ENCODE results near the gene KCNMA1. TPM values are rescaled to one million over a fixed set of nuclear protein-coding genes. Genes with fewer than 3 reads are reported as not detected.
A peak's percentile ranks its signal among the peaks of the same experiment; 100 is the strongest.

KCNMA1 gene
- total RNA-seq, 4 donors from 2014 or later, result 68.4 to 170 (median 119) TPM

- DNase-seq, result no peak
- in situ Hi-C loops (cut with MboI; ENCODE audit: low pct_ligation_motif_present in 1 of 4, low pct_unique_long_range_greater_than_20kb in 1 of 4, low sequenced_read_pairs in 3 of 4) (loop anchor here in 1 of 4 donors (25.0 kb wide), 1 partner anchor 216 kb away; the partner anchor contains the start of gene KCNMA1), intact Hi-C loops (cut with DNase I; ENCODE audit: low total_unique reads) (no loop called here)
- no peaks in the 10 kb centered on the region for H3K27me3 ChIP-seq
- H3K9me3 ChIP-seq, result no peaks in the 10 kb centered on the region
- H3K36me3 ChIP-seq, result no peaks in the 10 kb centered on the region
- WGBS, 2 donors (ENCODE audit: low coverage in 1 of 2), result 78 to 90% methylated on average over 2 to 4 of the region's 4 CpGs
- H3K4me3 ChIP-seq, result no peak overlapping the region
- peaks cover 3 to 21% (median 13%) of the 10 kb centered on the region in 4 donors for H3K4me1 ChIP-seq
- peak overlapping the region in 3 of 4 donors; percentile 42 to 52 (median 51) for H3K27ac ChIP-seq
- no peak for TF ChIP-seq CTCF (IDR thresholded peaks at IDR 0.05)
- no peak for TF ChIP-seq EP300 (IDR thresholded peaks at IDR 0.05; ENCODE audit: low read depth)
- no peak for TF ChIP-seq POLR2A (IDR thresholded peaks at IDR 0.05)
- no peak for TF ChIP-seq POLR2AphosphoS5 (IDR thresholded peaks at IDR 0.05)
Observed at GRCh38 chr10:77421591-77421990, 216.0 kb downstream of the KCNMA1 start.

- H3K27ac ChIP-seq, result peak overlapping the region in 3 of 4 donors; percentile 42 to 81 (median 74)
Observed at GRCh38 chr10:77420947-77421523, 216.6 kb downstream of the KCNMA1 start.

GRCh38 chr10:77419979-77420378, 217.6 kb downstream of the KCNMA1 start:
- intact Hi-C loops (cut with DNase I; ENCODE audit: low total_unique reads), result no loop called here
- TF ChIP-seq CTCF (IDR thresholded peaks at IDR 0.05) (no peak), POLR2A (IDR thresholded peaks at IDR 0.05) (no peak), POLR2AphosphoS5 (IDR thresholded peaks at IDR 0.05) (no peak), EP300 (IDR thresholded peaks at IDR 0.05; ENCODE audit: low read depth) (no peak)
- 83 to 98% methylated on average over 1 to 2 of the region's 2 CpGs for WGBS, 2 donors (ENCODE audit: low coverage in 1 of 2)
- DNase-seq, result no peak
- in situ Hi-C loops (cut with MboI; ENCODE audit: low pct_ligation_motif_present in 1 of 4, low pct_unique_long_range_greater_than_20kb in 1 of 4, low sequenced_read_pairs in 3 of 4), result loop anchor here in 1 of 4 donors (25.0 kb wide), 1 partner anchor 217 kb away; the partner anchor contains the start of gene KCNMA1
- no peaks in the 10 kb centered on the region for H3K27me3 ChIP-seq
- H3K4me3 ChIP-seq, result no peak overlapping the region
- peak overlapping the region in 3 of 4 donors; percentile 67 to 81 (median 74) for H3K27ac ChIP-seq
- peaks cover 3 to 21% (median 14%) of the 10 kb centered on the region in 4 donors for H3K4me1 ChIP-seq
- no peaks in the 10 kb centered on the region for H3K9me3 ChIP-seq
- no peaks in the 10 kb centered on the region for H3K36me3 ChIP-seq

More at GRCh38 chr10:77420947-77421523, 216.6 kb downstream of the KCNMA1 start:
- no peak overlapping the region for H3K4me3 ChIP-seq
- in situ Hi-C loops (cut with MboI; ENCODE audit: low pct_ligation_motif_present in 1 of 4, low pct_unique_long_range_greater_than_20kb in 1 of 4, low sequenced_read_pairs in 3 of 4) (loop anchor here in 1 of 4 donors (25.0 kb wide), 1 partner anchor 216 kb away; the partner anchor contains the start of gene KCNMA1), intact Hi-C loops (cut with DNase I; ENCODE audit: low total_unique reads) (no loop called here)
- H3K9me3 ChIP-seq, result no peaks in the 10 kb centered on the region
- DNase-seq, result no peak
- no peak for TF ChIP-seq POLR2A (IDR thresholded peaks at IDR 0.05)
- H3K36me3 ChIP-seq, result no peaks in the 10 kb centered on the region
- WGBS, 2 donors (ENCODE audit: low coverage in 1 of 2), result 60% methylated on average over 2 of the region's 2 CpGs; no CpG with 5 or more reads in 1 of the 2 donors
- peaks cover 3 to 21% (median 14%) of the 10 kb centered on the region in 4 donors for H3K4me1 ChIP-seq
- H3K27me3 ChIP-seq, result no peaks in the 10 kb centered on the region

DNA sequence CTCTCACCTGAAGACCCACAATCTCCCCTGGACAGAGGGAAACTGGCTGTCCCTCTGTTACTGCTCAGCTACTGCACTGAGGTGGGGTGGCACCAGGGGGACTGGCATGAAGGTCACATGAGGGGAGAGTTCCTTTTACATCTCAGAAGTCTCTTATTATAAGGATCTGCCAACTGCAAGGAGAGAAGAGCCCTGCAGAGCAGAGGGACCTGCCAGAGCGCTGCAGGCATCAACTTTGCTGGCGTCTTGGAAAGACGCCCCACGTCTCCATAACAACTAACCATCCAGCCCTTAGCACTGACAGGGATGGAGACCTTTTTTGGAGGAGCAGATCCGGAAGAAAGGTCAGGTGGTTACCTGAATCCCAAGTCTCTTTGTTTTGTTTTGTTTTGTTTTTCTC, 218.6 kb downstream of the KCNMA1 start:
- TF ChIP-seq POLR2AphosphoS5 (IDR thresholded peaks at IDR 0.05), result no peak
- no peak for TF ChIP-seq POLR2A (IDR thresholded peaks at IDR 0.05)
- TF ChIP-seq EP300 (IDR thresholded peaks at IDR 0.05; ENCODE audit: low read depth), result no peak
- TF ChIP-seq CTCF (IDR thresholded peaks at IDR 0.05), result no peak
- no peaks in the 10 kb centered on the region for H3K9me3 ChIP-seq
- 73% methylated on average over 5 of the region's 5 CpGs; no CpG with 5 or more reads in 1 of the 2 donors for WGBS, 2 donors (ENCODE audit: low coverage in 1 of 2)
- peak overlapping the region; percentile 51 to 81 (median 70) for H3K27ac ChIP-seq
- H3K27me3 ChIP-seq, result no peaks in the 10 kb centered on the region
- intact Hi-C loops (cut with DNase I; ENCODE audit: low total_unique reads) (no loop called here), in situ Hi-C loops (cut with MboI; ENCODE audit: low pct_ligation_motif_present in 1 of 4, low pct_unique_long_range_greater_than_20kb in 1 of 4, low sequenced_read_pairs in 3 of 4) (loop anchor here in 1 of 4 donors (25.0 kb wide), 1 partner anchor 218 kb away; the partner anchor contains the start of gene KCNMA1)
- H3K4me1 ChIP-seq, result peaks cover 3 to 21% (median 14%) of the 10 kb centered on the region in 4 donors
- H3K36me3 ChIP-seq, result no peaks in the 10 kb centered on the region
- DNase-seq, result no peak
- no peak overlapping the region for H3K4me3 ChIP-seq
